GM19025 (cell line): ENCODE measurements around the gene ARL6.

Source experiments
- ATAC-seq: cut with Tn5 transposase; IDR thresholded peaks from one replicate; pipeline ENCODE4 v1.9.1; 2021; ENCODE audit warnings: mild to moderate bottlenecking, low read depth, moderate library complexity; ENCODE audit not compliant: unreplicated experiment

ARL6 gene, protein sequence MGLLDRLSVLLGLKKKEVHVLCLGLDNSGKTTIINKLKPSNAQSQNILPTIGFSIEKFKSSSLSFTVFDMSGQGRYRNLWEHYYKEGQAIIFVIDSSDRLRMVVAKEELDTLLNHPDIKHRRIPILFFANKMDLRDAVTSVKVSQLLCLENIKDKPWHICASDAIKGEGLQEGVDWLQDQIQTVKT

DNA sequence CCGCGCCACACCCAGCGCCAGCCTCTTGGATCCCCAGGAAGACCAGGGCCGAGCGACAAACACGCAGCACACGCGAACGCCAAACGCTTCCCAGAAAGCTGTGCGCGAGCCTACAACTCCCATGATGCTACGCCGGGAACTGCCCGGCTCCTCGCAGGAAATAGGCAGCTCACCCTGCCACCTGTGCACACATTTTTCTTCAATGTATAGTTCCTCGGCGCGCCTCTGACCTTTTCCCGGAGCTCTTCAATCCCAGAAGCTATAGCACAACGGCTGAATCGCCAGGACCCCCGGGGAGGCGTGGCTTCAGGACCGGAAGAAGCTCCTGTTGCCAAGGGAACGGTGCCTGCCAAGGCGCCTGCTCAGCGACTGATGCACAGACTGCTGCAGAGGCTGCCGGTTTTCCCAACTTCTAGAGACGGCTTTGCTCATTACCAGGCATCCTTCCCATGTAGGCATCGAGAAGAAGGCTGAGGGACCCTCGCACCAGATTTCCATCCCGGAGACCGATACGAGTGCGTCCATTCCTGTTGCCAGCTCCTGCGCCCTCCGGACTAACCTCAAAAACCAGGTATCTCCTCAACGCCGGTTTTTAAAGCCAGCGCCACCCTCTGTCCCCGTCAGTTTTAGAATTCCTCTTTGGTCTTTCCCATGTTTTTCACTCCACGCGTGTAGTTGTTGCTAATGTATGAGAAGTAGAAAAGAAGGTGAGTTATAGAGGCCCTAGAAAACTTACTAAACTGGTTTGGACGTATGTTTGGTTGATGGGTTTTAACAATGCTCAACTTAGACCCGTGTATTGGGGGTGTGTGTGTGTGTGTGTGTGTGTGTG is at the start of gene ARL6:
TSS of gene ARL6 (plus strand) at position 352 of the 832 bp plus-strand sequence. CDS start 3,350 bp downstream, outside the sequence.
- ATAC-seq: peak; percentile 95

DNA sequence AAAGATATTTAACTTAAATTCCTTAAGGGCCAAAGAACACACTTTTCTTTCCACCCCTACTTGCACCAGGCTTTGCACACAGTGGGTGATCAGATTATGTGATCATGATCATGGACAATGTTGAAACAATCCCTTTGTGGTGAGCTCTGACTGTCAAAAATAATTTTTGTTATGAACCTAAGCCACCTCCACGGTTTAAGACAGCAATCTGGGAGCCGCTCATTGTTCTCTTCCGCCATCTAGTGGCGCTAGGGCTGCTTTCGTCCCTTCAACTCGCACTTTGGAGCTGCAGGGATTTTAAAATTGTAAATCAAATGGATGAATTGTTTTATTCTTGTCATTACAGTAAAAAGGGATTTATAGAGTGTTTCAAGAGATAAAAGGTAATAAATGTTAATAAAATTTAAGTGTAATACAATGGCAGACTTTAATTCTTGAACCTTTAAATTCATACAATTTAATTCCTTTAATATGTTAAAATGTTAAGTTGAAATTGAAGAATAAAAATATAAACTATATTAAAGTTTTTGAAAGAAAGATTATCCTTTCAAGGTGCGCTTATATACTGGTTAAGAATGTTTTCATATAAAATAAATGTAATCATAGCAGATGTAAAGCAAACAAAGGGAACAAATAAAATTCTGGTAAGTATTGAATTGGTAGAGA is 45.3 kb upstream of the ARL6 start:
- no peak for ATAC-seq

DNA sequence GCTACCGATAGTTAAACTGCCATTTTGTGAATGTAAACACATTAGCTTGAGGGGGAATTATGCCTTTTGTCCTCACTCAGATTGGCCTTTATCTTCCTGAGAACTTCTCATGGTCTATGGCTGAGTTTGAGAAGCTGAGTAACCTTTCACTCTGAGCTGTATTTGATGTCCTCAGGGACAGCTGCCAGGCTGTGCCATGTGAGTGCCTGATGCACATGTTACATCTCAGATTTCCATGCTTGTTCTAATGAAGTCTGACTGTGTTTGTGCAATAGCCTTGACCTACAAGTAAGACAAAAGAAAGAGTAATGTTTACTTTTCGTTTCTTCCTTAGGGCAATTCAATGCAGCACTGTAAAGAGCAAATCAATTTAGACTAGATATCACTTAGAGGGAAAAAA is 44.1 kb upstream of the ARL6 start:
- ATAC-seq: no peak

DNA sequence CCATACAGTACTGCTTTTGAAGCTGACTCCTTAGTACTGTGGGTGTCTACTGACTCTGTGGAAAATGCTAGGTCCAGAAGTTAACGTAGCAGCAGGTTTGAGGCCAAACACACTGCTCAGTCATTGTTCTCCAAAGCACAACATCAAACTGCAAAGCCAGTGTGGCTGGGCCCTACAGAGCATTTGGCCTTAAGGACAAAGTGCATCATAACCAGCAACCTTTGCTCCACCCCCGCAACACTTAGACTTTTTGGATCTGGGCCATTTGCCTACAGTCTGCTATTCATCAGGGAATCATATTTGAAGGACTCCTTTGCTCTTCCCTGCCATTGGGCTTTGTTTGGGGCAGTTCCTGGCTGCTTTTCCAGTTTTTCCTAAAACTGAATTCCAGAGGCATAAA is 43.1 kb upstream of the ARL6 start:
- ATAC-seq: no peak

DNA sequence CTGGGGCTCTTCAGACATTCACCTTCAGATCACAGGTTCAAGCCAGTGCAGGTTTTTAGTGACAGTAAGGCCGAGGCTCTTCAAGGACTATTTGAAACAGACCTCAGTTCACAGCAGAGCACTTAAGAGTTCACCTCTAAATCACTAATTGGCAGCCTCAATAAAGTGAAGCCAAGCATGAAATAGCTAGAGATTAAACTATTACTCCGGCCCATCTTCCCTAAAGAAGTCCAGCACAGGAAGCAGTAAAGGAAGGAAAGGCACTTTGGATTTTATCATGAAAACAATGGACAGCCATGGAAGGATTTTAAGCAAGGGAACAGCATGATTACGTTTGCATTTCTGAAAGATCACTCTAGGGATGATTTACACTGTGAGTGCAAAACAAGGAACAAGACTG is 27.6 kb upstream of the ARL6 start:
- no peak for ATAC-seq

DNA sequence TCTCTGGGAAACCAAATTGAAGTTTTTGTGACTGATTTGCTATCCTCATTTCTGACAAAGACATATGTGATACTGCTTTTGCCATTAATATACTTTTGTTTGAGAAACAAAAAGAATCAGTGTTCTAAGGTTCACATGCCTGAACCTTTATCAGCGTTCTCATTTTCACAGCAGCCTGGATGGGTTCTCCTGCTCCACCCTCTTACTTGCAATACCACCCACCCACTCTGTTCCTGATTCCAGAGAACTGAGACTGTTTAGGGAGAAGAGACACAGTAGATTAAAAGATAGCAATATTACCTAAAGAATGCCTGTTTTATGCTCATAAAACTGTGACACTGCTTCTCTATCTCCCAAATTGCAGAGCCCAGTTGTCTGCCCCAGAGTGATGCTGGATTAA is 25.8 kb upstream of the ARL6 start:
- no peak for ATAC-seq

DNA sequence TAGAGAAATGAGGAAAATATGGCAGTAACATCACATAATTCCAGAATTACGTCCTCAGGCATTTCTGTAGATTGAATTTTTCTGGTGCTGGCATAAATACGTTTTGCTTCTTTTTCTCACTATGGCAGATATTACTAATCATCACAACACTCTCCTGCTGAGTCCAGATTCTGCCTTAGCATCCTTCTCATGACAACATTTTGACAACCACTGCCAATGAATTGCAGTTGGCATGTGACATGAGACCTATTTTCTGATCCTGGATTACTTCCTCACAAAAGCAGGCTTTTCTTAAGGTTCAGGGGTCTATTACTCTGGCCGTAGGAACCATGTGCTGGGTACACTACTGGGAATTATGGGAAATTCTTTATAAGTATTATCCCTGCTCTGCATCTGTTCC is 22.5 kb upstream of the ARL6 start:
- ATAC-seq: no peak

DNA sequence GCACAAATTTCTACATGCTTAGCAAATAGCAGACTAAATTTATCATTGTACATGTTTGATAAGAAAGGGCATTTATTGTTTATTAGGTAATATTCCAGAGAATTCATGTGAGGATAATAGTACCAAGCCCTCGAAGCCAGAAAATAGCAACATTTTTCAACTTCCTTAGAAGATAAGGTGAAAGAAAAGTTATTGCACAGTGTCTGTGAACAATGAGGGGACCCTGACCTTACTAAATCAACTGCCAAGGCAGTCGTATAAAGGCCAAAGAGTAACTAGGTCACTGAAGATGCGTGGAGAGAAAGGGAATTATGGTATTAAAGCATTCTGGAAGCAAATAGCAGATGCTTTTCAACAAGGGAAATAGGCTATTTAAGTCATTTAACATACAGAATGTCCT is 20.3 kb upstream of the ARL6 start:
- ATAC-seq: no peak

DNA sequence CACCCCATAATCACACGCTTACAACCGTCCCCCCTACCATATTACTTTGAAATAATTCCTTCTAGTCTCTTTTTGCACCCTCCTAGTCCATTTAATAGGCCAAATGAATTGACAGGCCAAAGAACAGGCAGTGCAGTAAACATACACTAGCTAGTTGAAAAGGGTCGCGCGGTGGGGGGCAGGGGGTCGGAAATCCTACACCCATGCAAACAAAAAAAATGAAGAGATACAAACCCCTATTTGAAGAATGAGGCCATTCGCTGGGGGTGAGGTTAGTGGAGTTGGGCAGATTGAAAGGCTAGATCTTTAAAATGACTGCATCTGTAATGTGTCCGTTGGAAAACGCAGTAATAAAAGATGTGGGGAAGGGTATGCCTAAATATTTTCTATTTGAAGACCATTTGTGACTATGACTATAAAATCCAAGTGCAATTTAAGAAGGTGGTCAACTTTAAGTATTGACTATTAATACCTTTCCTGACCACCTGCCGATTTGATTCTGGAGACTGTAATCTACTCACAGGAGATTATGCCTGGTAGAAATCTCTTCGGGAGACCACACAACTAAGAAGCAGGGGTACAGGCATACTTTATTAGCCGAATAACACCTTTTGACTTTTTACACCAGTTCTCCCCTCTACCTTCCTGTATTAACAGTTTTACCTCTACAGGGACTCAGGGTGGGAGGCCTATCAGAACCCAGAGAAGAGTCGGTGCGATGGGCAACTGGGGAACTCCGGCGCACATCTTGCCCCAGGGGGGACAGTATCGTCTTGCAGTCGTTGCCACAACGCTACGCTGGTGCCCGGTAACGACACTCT is 762 bp upstream of the ARL6 start:
- no peak for ATAC-seq

DNA sequence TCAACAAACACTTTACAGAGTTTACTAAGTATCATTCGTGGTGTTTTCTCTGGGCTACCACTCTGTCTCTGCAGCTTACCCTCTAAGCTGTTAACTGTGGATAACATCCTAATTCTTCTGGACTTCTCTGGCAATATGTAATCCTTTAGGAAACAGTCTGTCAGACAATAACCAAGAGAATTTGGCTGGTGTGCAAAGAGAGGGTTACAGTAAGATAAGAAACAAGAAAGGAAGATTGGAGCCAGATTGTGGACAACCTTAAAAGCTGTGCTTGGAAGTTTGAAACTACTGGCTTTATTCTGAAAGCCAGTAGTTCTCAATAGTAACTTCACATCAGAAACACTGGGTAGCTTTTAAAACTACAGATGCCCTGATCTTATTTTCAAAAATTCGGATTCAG is 778 bp downstream of the ARL6 start:
- ATAC-seq: no peak

DNA sequence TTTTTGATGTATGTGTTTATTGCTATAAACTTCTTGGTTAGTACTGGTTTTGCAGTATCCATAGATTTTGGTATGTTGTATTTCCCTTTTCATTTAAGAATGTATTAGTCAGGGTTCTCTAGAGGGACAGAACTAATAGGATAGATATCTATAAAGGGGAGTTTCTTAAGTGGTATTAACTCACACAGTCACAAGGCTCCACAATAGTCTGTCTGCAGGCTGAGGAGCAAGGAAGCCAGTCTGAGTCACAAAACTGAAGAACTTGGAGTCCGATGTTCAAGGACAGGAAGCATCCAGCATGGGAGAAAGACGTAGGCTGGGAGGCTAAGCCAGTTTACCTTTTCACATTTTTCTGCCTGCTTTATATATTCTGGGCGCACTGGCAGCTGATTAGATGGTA is 8.4 kb downstream of the ARL6 start:
- ATAC-seq: no peak

DNA sequence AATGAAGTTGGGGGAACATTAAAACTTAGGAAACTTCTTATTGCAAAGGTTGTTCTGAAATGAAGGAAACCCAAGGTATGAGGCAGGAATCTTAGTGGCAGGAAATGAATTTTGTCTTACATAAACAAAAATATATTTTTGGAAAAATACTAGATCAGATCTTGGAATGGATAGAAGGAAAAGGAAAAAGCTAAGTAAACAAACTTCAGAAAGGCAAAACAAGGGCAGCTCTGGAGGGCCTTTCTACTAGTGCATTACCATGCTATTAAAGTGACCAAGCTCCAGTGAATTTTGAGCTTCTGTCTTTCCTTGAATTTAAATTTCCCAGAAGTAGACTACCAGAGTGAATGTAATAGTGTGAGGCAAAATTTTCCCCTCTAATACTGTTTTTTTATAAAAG is 13.6 kb downstream of the ARL6 start:
- no peak for ATAC-seq

DNA sequence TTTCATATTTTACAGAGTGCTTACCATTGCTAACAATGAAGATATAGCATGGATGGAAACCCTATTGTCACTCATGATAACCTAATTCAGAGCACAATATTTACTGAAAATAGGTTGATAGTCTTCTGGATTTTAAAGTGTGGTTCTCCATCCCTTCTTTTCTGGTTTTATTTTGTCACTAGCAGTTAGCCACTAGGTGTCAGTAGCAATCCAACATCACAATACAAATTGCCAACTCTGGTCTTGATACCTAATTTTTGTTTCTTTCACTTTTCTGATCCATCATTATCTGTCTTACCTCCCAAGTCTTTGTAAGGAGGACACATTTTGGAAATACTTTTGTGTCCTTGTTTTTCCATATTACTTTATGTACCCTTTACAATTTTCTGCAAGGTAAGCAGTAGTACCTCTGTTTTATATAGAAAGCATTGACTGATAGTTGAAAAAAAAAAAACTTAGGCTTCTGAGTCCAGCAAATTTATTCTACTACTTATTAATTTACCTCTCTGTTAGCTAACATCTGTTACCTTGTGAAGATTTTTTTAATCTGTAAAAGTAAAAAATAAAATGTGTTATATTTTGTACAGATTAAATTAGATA is 29.0 kb downstream of the ARL6 start:
- ATAC-seq: no peak

DNA sequence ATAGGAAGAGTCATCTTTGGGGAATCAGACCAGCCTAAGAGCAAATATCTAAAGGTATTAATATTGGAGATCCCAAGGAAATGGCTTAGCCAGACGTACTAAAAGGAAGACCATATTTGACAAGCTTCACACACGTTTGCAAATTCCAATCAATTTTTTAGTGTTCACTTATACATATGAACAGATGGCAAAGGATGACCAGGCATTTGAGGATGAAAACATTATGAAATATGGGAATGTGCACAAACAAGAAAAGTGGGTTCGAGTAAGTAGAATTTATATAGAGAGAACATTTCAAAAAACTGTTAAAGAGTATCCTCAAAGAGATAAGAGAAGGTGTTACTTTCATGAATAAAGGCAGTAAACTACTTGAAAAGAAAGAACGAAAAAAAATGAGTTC is 31.4 kb downstream of the ARL6 start:
- ATAC-seq: no peak

DNA sequence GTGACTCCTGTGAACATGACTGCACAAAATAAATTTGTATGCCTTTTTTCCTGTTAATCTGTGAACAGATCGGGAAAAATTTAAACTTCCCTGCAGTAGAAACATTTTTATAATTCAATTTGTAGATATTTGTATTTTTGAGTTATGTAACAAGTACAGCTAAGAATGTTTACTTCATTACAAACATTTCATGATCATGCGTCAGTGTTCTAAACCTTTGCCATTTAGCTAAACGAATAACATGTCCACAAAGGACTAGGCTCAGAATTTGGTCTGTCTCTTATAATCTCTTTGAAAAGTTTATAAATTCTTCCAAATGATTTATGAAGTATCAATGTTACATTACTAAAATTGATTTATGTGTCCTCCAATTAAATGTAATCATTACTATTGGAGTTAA is 39.9 kb downstream of the ARL6 start:
- ATAC-seq: no peak

DNA sequence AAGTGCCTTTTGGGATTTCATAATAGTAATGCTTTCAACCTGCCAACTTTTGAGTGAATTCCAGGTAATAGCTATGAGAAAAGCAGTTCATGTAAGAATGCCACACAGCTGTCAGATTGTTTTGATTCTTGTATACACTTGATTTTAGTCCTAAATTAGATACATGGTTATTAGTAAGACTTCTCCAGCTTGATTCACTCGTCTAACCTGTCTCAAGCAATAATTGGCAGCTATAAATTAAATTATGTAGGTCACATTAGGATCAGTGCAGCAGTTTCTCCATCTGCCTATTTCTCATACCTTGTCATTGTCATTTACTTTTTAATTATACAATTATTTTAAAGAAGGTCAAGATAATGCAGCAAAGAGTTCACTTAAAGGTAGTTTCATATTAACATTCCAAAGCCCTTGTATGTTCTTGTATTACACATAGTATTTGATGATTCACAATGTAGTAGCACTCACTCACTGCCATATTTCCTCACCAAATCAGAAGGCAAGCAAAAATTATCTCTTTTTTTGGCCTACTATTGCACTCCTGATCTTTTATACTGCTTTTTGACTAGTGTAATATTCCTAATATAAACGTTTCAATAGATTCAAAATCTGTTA is 46.3 kb downstream of the ARL6 start:
- no peak for ATAC-seq

DNA sequence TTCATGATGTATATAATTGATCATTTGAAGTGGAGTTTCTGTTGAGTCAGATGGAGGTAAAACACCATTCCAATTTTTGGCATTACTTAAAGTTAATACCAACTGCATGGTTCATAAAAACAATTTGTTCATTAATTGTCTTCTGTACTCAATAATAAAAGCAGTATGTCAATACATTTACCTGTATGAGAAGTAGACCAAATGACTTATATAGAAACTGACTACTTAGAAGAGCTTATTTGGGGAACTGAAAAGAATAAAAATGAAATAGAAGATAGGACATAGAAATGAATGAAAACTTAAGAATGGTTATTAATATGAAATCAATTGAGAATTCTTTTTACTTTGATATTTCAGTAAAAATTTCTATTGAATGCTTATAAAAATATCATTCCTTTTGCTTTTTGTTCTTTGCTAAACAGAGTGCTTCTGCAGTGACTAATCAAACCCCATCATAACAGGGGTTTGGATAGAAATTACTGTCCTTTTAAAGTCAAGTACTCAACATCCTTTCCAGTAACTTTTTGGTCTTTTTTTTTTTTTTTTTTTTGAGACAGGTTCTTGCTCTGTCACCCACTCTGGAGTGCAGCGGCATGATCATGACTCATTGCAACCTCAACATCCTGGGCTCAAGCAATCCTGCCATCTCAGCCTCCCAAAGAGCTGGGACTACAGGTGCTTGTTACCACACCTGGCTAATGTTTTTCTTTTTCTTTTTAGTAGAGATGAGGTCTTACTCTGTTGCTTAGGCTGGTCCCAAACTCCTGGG is 50.8 kb downstream of the ARL6 start:
- no peak for ATAC-seq

DNA sequence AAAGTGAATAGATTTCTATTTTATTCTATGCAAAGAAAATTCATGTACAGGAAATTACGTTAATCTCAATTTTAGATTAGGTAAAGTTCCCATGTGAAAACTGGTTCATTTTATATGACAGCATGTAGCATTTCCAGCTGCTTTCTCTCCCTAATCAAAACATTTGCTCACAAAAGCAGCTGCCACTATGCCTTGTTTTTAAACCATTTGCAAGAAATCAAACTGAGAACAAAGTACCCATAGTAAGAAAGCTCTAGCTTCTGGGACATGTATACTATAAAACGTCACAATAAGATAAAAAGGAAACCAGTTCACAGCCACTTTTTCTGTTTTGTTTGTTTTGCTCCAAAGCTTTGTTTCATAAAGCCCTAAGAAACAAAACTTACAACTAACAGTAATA is 52.3 kb downstream of the ARL6 start:
- no peak for ATAC-seq

DNA sequence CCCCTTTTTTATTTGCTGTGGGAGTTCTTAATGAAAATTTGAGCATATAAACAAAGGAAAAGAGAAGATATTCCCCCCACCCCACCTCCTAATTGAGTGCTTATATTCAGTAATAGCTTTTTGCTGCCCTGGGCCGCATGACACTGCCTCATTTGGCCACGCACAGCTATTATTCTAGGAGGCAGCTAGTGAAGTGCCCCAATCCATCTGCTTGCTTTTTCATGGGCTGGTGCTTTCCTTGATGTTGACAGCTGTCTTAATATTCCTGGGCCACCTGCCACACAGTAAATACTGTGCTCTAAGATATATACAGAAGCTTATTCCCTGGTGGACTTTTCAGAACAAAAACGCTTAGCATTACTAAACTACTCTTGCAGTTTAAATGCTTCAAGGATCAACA is 53.4 kb downstream of the ARL6 start:
- no peak for ATAC-seq
